Osteocyte (in vitro differentiated cells): Measurements from ENCODE around the gene YARS1. TPM values are rescaled to one million over a fixed set of nuclear protein-coding genes. Genes with fewer than 3 reads are reported as not detected.

Experiments used
- DNase-seq: peaks from one replicate; pipeline ENCODE4 v3.0.0; 2021; ENCODE audit warnings: mixed read lengths; ENCODE audit not compliant: unreplicated experiment; ENCODE audit errors: extremely low spot score
- H3K27ac Mint-ChIP-seq: one replicate; pipeline ENCODE4 v1.8.0; 2021; ENCODE audit warnings: mild to moderate bottlenecking, mixed read lengths; ENCODE audit not compliant: unreplicated experiment
- H3K27me3 Mint-ChIP-seq: one replicate; pipeline ENCODE4 v1.8.0; 2021; ENCODE audit warnings: mixed read lengths; ENCODE audit not compliant: unreplicated experiment
- H3K36me3 Mint-ChIP-seq: one replicate; pipeline ENCODE4 v1.8.0; 2021; ENCODE audit warnings: mixed read lengths; ENCODE audit not compliant: unreplicated experiment
- H3K4me1 Mint-ChIP-seq: one replicate; pipeline ENCODE4 v1.8.0; 2021; ENCODE audit warnings: mixed read lengths; ENCODE audit not compliant: unreplicated experiment
- H3K4me3 Mint-ChIP-seq: one replicate; pipeline ENCODE4 v1.8.0; 2021; ENCODE audit warnings: mild to moderate bottlenecking, moderate library complexity, mixed read lengths; ENCODE audit not compliant: unreplicated experiment
- H3K9me3 Mint-ChIP-seq: one replicate; pipeline ENCODE4 v1.8.0; 2021; ENCODE audit warnings: mixed read lengths; ENCODE audit not compliant: unreplicated experiment
- CTCF ChIP-seq: fragments of 200-600 bp; sonication (generic); IDR thresholded peaks from 2 replicates; pipeline ENCODE4 v1.5.0; 2021; ENCODE audit warnings: antibody characterized with exemption, mild to moderate bottlenecking, moderate library complexity
- total RNA-seq: library from RNA; stranded (reverse); gene quantifications from 2 replicates; pipeline ENCODE4 v1.2.1, GENCODE V29; 2021

YARS1 gene
- total RNA-seq, 1 donor from 2014 or later = 177 TPM

GRCh38 chr1:32741413-32742198, 75.6 kb downstream of the YARS1 start:
- peaks cover 22% of the 10 kb centered on the region for H3K4me1 Mint-ChIP-seq
- peak overlapping the region; percentile 79 for H3K4me3 Mint-ChIP-seq
- peak; percentile 54 for TF ChIP-seq CTCF
- no peak for DNase-seq
- no peaks in the 10 kb centered on the region for H3K27me3 Mint-ChIP-seq
- peaks cover 2% of the 10 kb centered on the region for H3K36me3 Mint-ChIP-seq
- H3K9me3 Mint-ChIP-seq = no peaks in the 10 kb centered on the region
- H3K27ac Mint-ChIP-seq = peak overlapping the region; percentile 59

GRCh38 chr1:32741059-32741412, 76.1 kb downstream of the YARS1 start:
- H3K4me3 Mint-ChIP-seq = peak overlapping the region; percentile 79
- peak overlapping the region; percentile 59 for H3K27ac Mint-ChIP-seq
- no peaks in the 10 kb centered on the region for H3K27me3 Mint-ChIP-seq
- H3K9me3 Mint-ChIP-seq = no peaks in the 10 kb centered on the region
- peaks cover 24% of the 10 kb centered on the region for H3K4me1 Mint-ChIP-seq
- DNase-seq = no peak
- no peaks in the 10 kb centered on the region for H3K36me3 Mint-ChIP-seq
- TF ChIP-seq CTCF = no peak

- no peak overlapping the region for H3K27ac Mint-ChIP-seq
- no peaks in the 10 kb centered on the region for H3K9me3 Mint-ChIP-seq
- H3K36me3 Mint-ChIP-seq = no peaks in the 10 kb centered on the region
- no peak for DNase-seq
- H3K4me3 Mint-ChIP-seq = no peak overlapping the region
- no peaks in the 10 kb centered on the region for H3K27me3 Mint-ChIP-seq
- no peak for TF ChIP-seq CTCF
- H3K4me1 Mint-ChIP-seq = peaks cover 11% of the 10 kb centered on the region
Measured at GRCh38 chr1:32736812-32737791, 80.1 kb downstream of the YARS1 start.

GRCh38 chr1:32733582-32734321, 83.4 kb downstream of the YARS1 start:
- Mint-ChIP-seq H3K4me3 (no peak overlapping the region), H3K9me3 (no peaks in the 10 kb centered on the region), H3K27me3 (no peaks in the 10 kb centered on the region), H3K27ac (no peak overlapping the region), H3K4me1 (peaks cover 18% of the 10 kb centered on the region), H3K36me3 (no peaks in the 10 kb centered on the region)
- TF ChIP-seq CTCF = no peak
- DNase-seq = no peak
